Panc1 (cell line): ENCODE results near the gene TPP1. TPM values are rescaled to one million over a fixed set of nuclear protein-coding genes. Genes with fewer than 3 reads are reported as not detected.

Experiments
- ATAC-seq: fragments of 200-7000 bp; cut with Tn5 transposase; 2 replicates; pipeline ENCODE4 v1.9.1; 2020; ENCODE audit warnings: mild to moderate bottlenecking, moderate library complexity
- BruUV-seq: library from RNA; stranded (reverse); fragments of 400-500 nt; replicated peaks from 2 replicates; lab custom pipeline; 2021; lab: Mats Ljungman, UMichigan
- CTCF ChIA-PET: fragments of 300-600 bp; sonication (Branson Sonifier 250); formaldehyde crosslinking; loops from one replicate; lab custom pipeline; 2022; ENCODE audit warnings: antibody characterized with exemption; lab: Charles Lee
- POLR2A ChIA-PET: fragments of 300-600 bp; sonication (Branson Sonifier 250); formaldehyde crosslinking; loops from one replicate; lab custom pipeline; 2022; ENCODE audit warnings: antibody characterized with exemption; lab: Charles Lee
- DNase-seq: peaks from one replicate; pipeline ENCODE4 v3.0.0-alpha.2; 2010; ENCODE audit warnings: low read depth, low spot score
- H3K27ac ChIP-seq: 2 replicates; pipeline ENCODE4 v1.5.1; 2011; ENCODE audit warnings: mild to moderate bottlenecking, low read length, inconsistent platforms
- H3K27me3 ChIP-seq: fragments of 200-500 bp; sonication (Bioruptor generic); 2 replicates; pipeline ENCODE4 v1.6.0; 2014; ENCODE audit warnings: low read length, inconsistent platforms; ENCODE audit not compliant: control insufficient read depth, insufficient read depth
- H3K36me3 ChIP-seq: fragments of 200-500 bp; sonication (Bioruptor generic); 2 replicates; pipeline ENCODE4 v1.5.1; 2014; ENCODE audit warnings: inconsistent platforms, mild to moderate bottlenecking, low read length, moderate library complexity; ENCODE audit not compliant: control insufficient read depth, insufficient read depth
- H3K4me1 ChIP-seq: 2 replicates; pipeline ENCODE4 v1.5.1; 2011; ENCODE audit warnings: inconsistent platforms, mild to moderate bottlenecking, low read length, moderate library complexity; ENCODE audit not compliant: control insufficient read depth, insufficient read depth
- H3K4me3 ChIP-seq, 2 experiments: 2 replicates each; pipeline ENCODE4 v1.5.1; 2011 to 2012; ENCODE audit warnings: low read depth in 2 of 2, low read length in 2 of 2, mild to moderate bottlenecking in 2 of 2, inconsistent platforms in 1 of 2, moderate library complexity in 1 of 2
- H3K9me3 ChIP-seq: fragments of 200-500 bp; sonication (Bioruptor generic); 2 replicates; pipeline ENCODE4 v1.5.1; 2014; ENCODE audit warnings: low read depth, mild to moderate bottlenecking, inconsistent platforms, low read length, moderate library complexity; ENCODE audit not compliant: control insufficient read depth, insufficient read depth
- POLR2AphosphoS5 ChIP-seq: IDR thresholded peaks from 2 replicates; pipeline ENCODE4 v1.6.1; 2012; ENCODE audit warnings: mild to moderate bottlenecking, low read depth, low read length, moderate library complexity
- SIN3A ChIP-seq: IDR thresholded peaks from 2 replicates; pipeline ENCODE4 v1.6.1; 2012; ENCODE audit warnings: low read depth, mild to moderate bottlenecking, low read length, moderate library complexity, borderline replicate concordance; ENCODE audit not compliant: insufficient read depth
- TCF7L2 ChIP-seq: IDR thresholded peaks from 2 replicates; pipeline ENCODE4 v1.6.1; 2011; ENCODE audit warnings: mild to moderate bottlenecking, low read depth, low read length, inconsistent platforms
- in situ Hi-C: cut with HindIII; loops from 2 replicates; pipeline ENCODE4 v1.10.0; 2016; ENCODE audit warnings: low sequenced_read_pairs, low pct_unique_long_range_greater_than_20kb
- intact Hi-C: fragments of 100-400 bp; cut with micrococcal nuclease; formaldehyde crosslinking; loops from one replicate; pipeline ENCODE4 v1.10.0; 2022; ENCODE audit not compliant: unreplicated experiment
- total RNA-seq: library from RNA; stranded (reverse); gene quantifications from one replicate; pipeline ENCODE4 v1.2.1, GENCODE V29; 2021; ENCODE audit not compliant: unreplicated experiment
- TF ChIP-seq, protein P1 (sequence below): fragments of 450-650 bp; IDR thresholded peaks from 2 replicates; pipeline ENCODE4 v1.5.1; 2017; ENCODE audit warnings: mild to moderate bottlenecking
- TF ChIP-seq, protein P2 (sequence below), 2 experiments: IDR thresholded peaks; 2 replicates each; pipeline ENCODE4 v1.6.1; 2011 to 2012; ENCODE audit warnings: low read depth in 2 of 2, control low read depth in 1 of 2, low read length in 1 of 2, mild to moderate bottlenecking in 1 of 2, moderate library complexity in 1 of 2; ENCODE audit not compliant: insufficient read depth in 1 of 2

Gene TPP1
- total RNA-seq, 1 experiment from 2014 or later = 200 TPM

DNA sequence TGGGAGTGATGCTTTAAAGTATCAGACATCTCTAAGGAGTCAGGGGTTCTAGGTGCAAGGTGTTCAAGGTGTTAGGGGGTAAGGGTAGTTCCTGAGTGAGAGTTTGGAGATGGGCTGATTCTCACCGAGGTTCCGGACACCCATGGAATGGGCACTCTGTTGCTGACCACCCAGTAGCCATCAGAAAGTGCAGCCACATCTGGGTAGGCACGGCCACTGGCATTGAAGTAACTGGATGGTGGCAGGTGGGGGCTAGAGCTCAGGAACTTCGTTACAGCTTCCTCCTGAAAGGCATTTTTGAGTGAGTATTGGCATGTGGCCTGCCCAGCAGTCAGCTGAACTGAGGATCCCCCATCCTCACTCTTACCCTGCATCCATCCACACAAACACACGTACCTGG, 4.2 kb downstream of the TPP1 start:
- CTCF ChIA-PET = no interaction called here
- no peak for ATAC-seq
- in situ Hi-C loops = no loop called here

DNA sequence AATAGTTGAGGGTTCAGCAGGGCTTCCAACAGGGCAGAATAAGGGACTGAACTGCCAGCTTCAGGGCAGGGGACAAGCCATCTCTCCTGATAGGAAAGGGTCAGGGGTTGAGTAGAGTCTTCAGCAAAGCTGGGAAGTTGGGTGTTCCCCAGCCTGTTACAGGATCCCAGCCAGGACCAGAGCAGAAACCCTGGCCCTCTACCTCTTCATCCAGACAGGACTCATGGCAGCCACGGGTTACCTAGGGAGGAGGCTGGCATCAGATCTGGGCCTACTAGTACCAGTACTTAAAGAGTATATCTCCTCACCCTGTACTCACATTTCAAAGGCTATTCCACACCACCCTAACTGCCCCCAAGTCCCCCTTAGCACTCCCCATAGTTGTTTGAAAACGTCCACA, 4.8 kb downstream of the TPP1 start:
- DNase-seq = no peak
- Histone ChIP-seq H3K36me3 (peaks cover 19% of the 10 kb centered on the region), H3K4me1 (peaks cover 29% of the 10 kb centered on the region), H3K27me3 (no peaks in the 10 kb centered on the region), H3K27ac (no peak overlapping the region), H3K4me3 (no peak overlapping the region), H3K9me3 (no peaks in the 10 kb centered on the region)
- TF ChIP-seq, protein P1, sequence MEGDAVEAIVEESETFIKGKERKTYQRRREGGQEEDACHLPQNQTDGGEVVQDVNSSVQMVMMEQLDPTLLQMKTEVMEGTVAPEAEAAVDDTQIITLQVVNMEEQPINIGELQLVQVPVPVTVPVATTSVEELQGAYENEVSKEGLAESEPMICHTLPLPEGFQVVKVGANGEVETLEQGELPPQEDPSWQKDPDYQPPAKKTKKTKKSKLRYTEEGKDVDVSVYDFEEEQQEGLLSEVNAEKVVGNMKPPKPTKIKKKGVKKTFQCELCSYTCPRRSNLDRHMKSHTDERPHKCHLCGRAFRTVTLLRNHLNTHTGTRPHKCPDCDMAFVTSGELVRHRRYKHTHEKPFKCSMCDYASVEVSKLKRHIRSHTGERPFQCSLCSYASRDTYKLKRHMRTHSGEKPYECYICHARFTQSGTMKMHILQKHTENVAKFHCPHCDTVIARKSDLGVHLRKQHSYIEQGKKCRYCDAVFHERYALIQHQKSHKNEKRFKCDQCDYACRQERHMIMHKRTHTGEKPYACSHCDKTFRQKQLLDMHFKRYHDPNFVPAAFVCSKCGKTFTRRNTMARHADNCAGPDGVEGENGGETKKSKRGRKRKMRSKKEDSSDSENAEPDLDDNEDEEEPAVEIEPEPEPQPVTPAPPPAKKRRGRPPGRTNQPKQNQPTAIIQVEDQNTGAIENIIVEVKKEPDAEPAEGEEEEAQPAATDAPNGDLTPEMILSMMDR = no peak
- TF ChIP-seq SIN3A = no peak
- TF ChIP-seq, protein P2, sequence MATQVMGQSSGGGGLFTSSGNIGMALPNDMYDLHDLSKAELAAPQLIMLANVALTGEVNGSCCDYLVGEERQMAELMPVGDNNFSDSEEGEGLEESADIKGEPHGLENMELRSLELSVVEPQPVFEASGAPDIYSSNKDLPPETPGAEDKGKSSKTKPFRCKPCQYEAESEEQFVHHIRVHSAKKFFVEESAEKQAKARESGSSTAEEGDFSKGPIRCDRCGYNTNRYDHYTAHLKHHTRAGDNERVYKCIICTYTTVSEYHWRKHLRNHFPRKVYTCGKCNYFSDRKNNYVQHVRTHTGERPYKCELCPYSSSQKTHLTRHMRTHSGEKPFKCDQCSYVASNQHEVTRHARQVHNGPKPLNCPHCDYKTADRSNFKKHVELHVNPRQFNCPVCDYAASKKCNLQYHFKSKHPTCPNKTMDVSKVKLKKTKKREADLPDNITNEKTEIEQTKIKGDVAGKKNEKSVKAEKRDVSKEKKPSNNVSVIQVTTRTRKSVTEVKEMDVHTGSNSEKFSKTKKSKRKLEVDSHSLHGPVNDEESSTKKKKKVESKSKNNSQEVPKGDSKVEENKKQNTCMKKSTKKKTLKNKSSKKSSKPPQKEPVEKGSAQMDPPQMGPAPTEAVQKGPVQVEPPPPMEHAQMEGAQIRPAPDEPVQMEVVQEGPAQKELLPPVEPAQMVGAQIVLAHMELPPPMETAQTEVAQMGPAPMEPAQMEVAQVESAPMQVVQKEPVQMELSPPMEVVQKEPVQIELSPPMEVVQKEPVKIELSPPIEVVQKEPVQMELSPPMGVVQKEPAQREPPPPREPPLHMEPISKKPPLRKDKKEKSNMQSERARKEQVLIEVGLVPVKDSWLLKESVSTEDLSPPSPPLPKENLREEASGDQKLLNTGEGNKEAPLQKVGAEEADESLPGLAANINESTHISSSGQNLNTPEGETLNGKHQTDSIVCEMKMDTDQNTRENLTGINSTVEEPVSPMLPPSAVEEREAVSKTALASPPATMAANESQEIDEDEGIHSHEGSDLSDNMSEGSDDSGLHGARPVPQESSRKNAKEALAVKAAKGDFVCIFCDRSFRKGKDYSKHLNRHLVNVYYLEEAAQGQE (IDR thresholded peaks at IDR 0.05; ENCODE audit: insufficient read depth in 1 of 2, low read depth in 2 of 2, low read length in 1 of 2) = no peak
- ATAC-seq = no peak
- in situ Hi-C loops (no loop called here), intact Hi-C loops (loop anchor here (5.0 kb wide), 1 partner anchor 68 kb away; the partner anchor contains the start of gene MRPL17)
- ChIA-PET POLR2A (interaction anchor here (0.5 kb wide), 1 partner anchor 57 kb away, joined by 8 read pairs; no protein-coding TSS in a partner anchor), CTCF (no interaction called here)
- BruUV-seq = no TSS peak

More for the DNA sequence above, 4.2 kb downstream of the TPP1 start:
- TF ChIP-seq TCF7L2 (no peak), SIN3A (no peak), POLR2AphosphoS5 (no peak)
- TF ChIP-seq, protein P1 = no peak
- TF ChIP-seq, protein P2 (IDR thresholded peaks at IDR 0.05; ENCODE audit: insufficient read depth in 1 of 2, low read depth in 2 of 2, low read length in 1 of 2) = no peak
- H3K36me3 ChIP-seq = peaks cover 14% of the 10 kb centered on the region
- no peak for DNase-seq
- H3K27me3 ChIP-seq = no peaks in the 10 kb centered on the region
- POLR2A ChIA-PET = no interaction called here
- H3K4me1 ChIP-seq = peaks cover 31% of the 10 kb centered on the region
- BruUV-seq = no TSS peak
- H3K27ac ChIP-seq = no peak overlapping the region
- H3K4me3 ChIP-seq = no peak overlapping the region
- H3K9me3 ChIP-seq = no peaks in the 10 kb centered on the region
- intact Hi-C loops = no loop called here
